Sigmoid colon (tissue), 7 donors: ENCODE measurements around the gene NCF2. TPM values are rescaled to one million over a fixed set of nuclear protein-coding genes. Genes with fewer than 3 reads are reported as not detected.
A peak's percentile ranks its signal among the peaks of the same experiment; 100 is the strongest.

Experiments used
- DNase-seq: peaks from one replicate; pipeline ENCODE4 v3.0.0-alpha.2; 2019
- H3K27ac ChIP-seq, 4 donors: fragments of 200-600 bp; sonication (generic); one replicate each; pipeline ENCODE4 v1.5.1; 2016 to 2019; ENCODE audit warnings: mild to moderate bottlenecking in 1 of 4
- H3K27me3 ChIP-seq, 3 donors: fragments of 200-600 bp; sonication (generic); one replicate each; pipeline ENCODE4 v1.5.1; 2019; ENCODE audit warnings: mild to moderate bottlenecking in 1 of 3
- H3K36me3 ChIP-seq, 4 donors: fragments of 200-600 bp; sonication (generic); one replicate each; pipeline ENCODE4 v1.5.1; 2016 to 2019
- H3K4me1 ChIP-seq, 4 donors: fragments of 200-600 bp; sonication (generic); one replicate each; pipeline ENCODE4 v1.5.1; 2017 to 2019
- H3K4me3 ChIP-seq, 4 donors: fragments of 200-600 bp; sonication (generic); one replicate each; pipeline ENCODE4 v1.5.1; 2017 to 2019; ENCODE audit warnings: mild to moderate bottlenecking in 2 of 4, moderate library complexity in 1 of 4
- H3K9me3 ChIP-seq, 4 donors: fragments of 200-600 bp in 3 of 4; sonication (generic) in 3 of 4; one replicate each; pipeline versions ENCODE4 v1.5.1 to v1.6.1; 2013 to 2019
- CTCF ChIP-seq, 4 experiments: fragments of 450-650 bp in 3 of 4; fragments of 200-600 bp in 1 of 4; IDR thresholded peaks; one replicate each; pipeline ENCODE4 v1.5.1; 2016 to 2019; ENCODE audit warnings: antibody characterized with exemption in 4 of 4, mild to moderate bottlenecking in 3 of 4, moderate library complexity in 2 of 4
- EP300 ChIP-seq, 4 donors: sonication (generic); formaldehyde crosslinking; IDR thresholded peaks; one replicate each; pipeline ENCODE4 v1.6.1; 2017; ENCODE audit warnings: antibody characterized with exemption in 4 of 4
- POLR2A ChIP-seq, 2 donors: fragments of 450-650 bp; IDR thresholded peaks; one replicate each; pipeline ENCODE4 v1.6.1; 2016; ENCODE audit warnings: antibody characterized with exemption in 2 of 2, mild to moderate bottlenecking in 2 of 2, moderate library complexity in 2 of 2
- POLR2AphosphoS5 ChIP-seq, 4 donors: sonication (generic); formaldehyde crosslinking; IDR thresholded peaks; one replicate each; pipeline ENCODE4 v1.6.1; 2017; ENCODE audit warnings: antibody characterized with exemption in 4 of 4
- WGBS, 2 donors: extraction: QIAGEN DNeasy Blood & Tissue Kit; methylation state at CpG; one replicate each; pipeline ENCODE4 v1.1.7; 2013; 5-methylcytosine and 5-hydroxymethylcytosine counted together
- intact Hi-C: fragments of 100-400 bp; cut with DNase I; formaldehyde crosslinking; loops from one replicate; pipeline ENCODE4 v1.15.1; 2023
- polyA plus RNA-seq, 3 donors: library from polyadenylated mRNA; stranded (reverse); fragments of 200-250 nt; gene quantifications; one replicate each; pipeline ENCODE4 v1.2.3, GENCODE V29; 2013
- total RNA-seq, 4 donors: library from RNA; depleted of rRNA; stranded (reverse); fragments of >200 nt; gene quantifications; one replicate each; pipeline ENCODE4 v1.1.0, GENCODE V29; 2016
- donor health status: healthy with polysubstance abuse.
- donor health status: Bipolar disorder and iron deficiency.
- donor health status: healthy.

NCF2 gene
- total and polyA plus RNA-seq, 7 donors, result 5.0 to 16.3 (median 9.2) TPM

DNA sequence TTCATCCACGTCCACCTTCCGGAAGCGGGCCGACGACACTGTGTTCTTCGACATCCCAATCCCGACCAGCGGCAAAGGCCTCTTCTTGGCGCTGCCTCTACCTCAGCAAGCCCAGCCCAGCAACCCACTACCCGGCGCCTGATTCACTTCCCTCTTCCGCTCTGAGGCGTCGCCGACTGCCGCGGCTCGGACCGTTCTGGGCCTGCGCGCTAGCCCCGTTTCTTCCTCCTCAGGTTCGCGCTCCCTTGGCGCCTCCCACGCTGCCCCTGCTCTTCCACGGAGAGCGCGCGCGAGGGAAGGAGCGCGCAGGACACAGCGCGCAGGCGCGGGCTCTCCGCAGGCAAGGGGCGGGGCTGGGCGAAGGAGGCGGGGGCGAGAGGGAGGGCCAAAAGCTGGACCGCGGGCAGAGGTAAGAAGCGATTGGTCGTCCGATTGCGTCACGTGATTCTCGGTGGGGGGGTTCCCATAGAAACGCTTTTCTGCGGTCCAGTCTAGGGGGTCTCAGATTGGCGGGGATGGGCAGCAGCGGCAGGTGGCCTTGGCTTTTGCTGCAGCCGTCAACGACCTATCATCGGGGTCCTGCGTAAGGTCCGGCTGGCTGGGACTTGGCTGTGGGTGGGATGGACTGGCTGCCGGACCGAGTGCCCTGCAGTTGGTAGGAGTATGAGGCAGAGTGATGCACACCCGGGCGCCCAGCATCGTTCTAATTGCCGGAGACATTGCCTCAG, 45.5 kb upstream of the NCF2 start, which contains the start of gene ARPC5:
Gene ARPC5 (minus strand): TSS at position 178 of the 728 bp plus-strand sequence. CDS start 124 bp downstream, at position 54.
- Histone ChIP-seq H3K9me3 (no peaks in the 10 kb centered on the region), H3K36me3 (no peaks in the 10 kb centered on the region), H3K4me3 (peak within 1 kb of the TSS; percentile 65 to 96 (median 86)), H3K4me1 (peaks cover 0 to 34% (median 28%) of the 10 kb centered on the region in 4 donors), H3K27ac (peak within 1 kb of the TSS; percentile 96 to 99 (median 98)), H3K27me3 (no peaks in the 10 kb centered on the region)
- intact Hi-C loops, result loop anchor here (10.0 kb wide), 1 partner anchor 1339 kb away; the partner anchor contains the start of gene NIBAN1
- WGBS, 2 donors, result 0% methylated on average over 65 of the region's 65 CpGs
- peak; percentile 98 for DNase-seq
- no peak for TF ChIP-seq CTCF (IDR thresholded peaks at IDR 0.05)
- peak; percentile 95 to 98 for TF ChIP-seq POLR2A (IDR thresholded peaks at IDR 0.05)
- peak in 1 of 4 donors; percentile 3 for TF ChIP-seq EP300 (IDR thresholded peaks at IDR 0.05)
- TF ChIP-seq POLR2AphosphoS5 (IDR thresholded peaks at IDR 0.05), result peak; percentile 98 to 99 (median 98)

DNA sequence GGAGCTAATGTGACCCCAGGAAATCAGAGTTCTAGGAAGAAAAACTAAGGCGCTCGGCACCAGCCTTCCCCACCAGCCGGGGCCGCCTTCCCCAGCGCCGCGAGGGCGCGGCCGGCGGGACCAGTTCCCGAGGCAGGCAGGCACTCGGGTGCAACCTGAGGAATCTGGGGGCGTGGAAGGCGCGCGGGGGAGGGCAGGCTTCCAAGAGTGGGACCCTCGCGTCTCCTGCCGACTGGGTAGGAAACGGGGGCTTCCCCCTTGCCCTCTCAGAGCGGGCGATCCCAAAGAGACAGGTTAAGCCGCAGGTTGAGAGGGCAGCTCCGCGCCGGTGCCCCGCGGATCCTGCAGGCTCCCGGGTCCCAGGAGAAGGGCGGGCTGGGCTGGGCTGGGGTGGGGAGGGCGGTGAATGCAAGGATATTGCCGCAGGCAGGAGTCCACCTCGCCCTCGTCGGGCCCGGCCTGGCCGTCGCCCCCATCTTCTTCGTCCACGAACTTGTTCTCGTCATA, 44.9 kb upstream of the NCF2 start:
- TF ChIP-seq CTCF (IDR thresholded peaks at IDR 0.05), result no peak
- no peak for TF ChIP-seq POLR2AphosphoS5 (IDR thresholded peaks at IDR 0.05)
- no peak for TF ChIP-seq EP300 (IDR thresholded peaks at IDR 0.05)
- no peak for TF ChIP-seq POLR2A (IDR thresholded peaks at IDR 0.05)
- H3K4me1 ChIP-seq, result peaks cover 0 to 41% (median 34%) of the 10 kb centered on the region in 4 donors
- intact Hi-C loops, result loop anchor here (10.0 kb wide), 1 partner anchor 1340 kb away; the partner anchor contains the start of gene NIBAN1
- peak; percentile 78 for DNase-seq
- no peaks in the 10 kb centered on the region for H3K9me3 ChIP-seq
- WGBS, 2 donors, result 0 to 1% methylated on average over 42 of the region's 42 CpGs
- no peaks in the 10 kb centered on the region for H3K27me3 ChIP-seq
- H3K36me3 ChIP-seq, result peaks cover 0 to 5% (median 1%) of the 10 kb centered on the region in 4 donors
- peak overlapping the region; percentile 96 to 99 (median 98) for H3K27ac ChIP-seq
- H3K4me3 ChIP-seq, result peak overlapping the region; percentile 65 to 96 (median 86)

GRCh38 chr1:183634429-183635065, 44.3 kb upstream of the NCF2 start:
- intact Hi-C loops, result loop anchor here (5.0 to 10.0 kb wide), 2 partner anchors 162 to 1340 kb away; partner anchors contain the start of genes NIBAN1 and SMG7
- WGBS, 2 donors, result 1% methylated on average over 10 of the region's 10 CpGs

More at GRCh38 chr1:183634429-183635065, 44.3 kb upstream of the NCF2 start:
- H3K4me3 ChIP-seq, result peak overlapping the region; percentile 65 to 96 (median 86)
- H3K9me3 ChIP-seq, result no peaks in the 10 kb centered on the region
- no peaks in the 10 kb centered on the region for H3K27me3 ChIP-seq
- peak overlapping the region; percentile 96 to 99 (median 98) for H3K27ac ChIP-seq
- TF ChIP-seq POLR2AphosphoS5 (IDR thresholded peaks at IDR 0.05), result no peak
- TF ChIP-seq EP300 (IDR thresholded peaks at IDR 0.05), result no peak
- no peak for TF ChIP-seq CTCF (IDR thresholded peaks at IDR 0.05)
- TF ChIP-seq POLR2A (IDR thresholded peaks at IDR 0.05), result no peak
- peaks cover 0 to 47% (median 39%) of the 10 kb centered on the region in 4 donors for H3K4me1 ChIP-seq
- H3K36me3 ChIP-seq, result peaks cover 0 to 11% (median 4%) of the 10 kb centered on the region in 4 donors
- DNase-seq, result no peak
